HG03521 (cell line): ENCODE data around the gene AHSP.
"Not testable (repeated sequence)": the region's sequence is repeated elsewhere in the genome, so short reads cannot be mapped to it uniquely, and the experiment has no call there.

Source experiments
- ATAC-seq: cut with Tn5 transposase; IDR thresholded peaks from one replicate; pipeline ENCODE4 v1.9.1; 2021; ENCODE audit warnings: mild to moderate bottlenecking, moderate library complexity; ENCODE audit not compliant: unreplicated experiment

The AHSP gene

GRCh38 chr16:31527734-31528274, at the start of gene AHSP:
TSS of gene AHSP (plus strand) at chr16:31527900. CDS start at chr16:31528140, 240 bp downstream.
- no peak for ATAC-seq

- no peak for ATAC-seq
Measured at GRCh38 chr16:31478956-31479355, 48.7 kb upstream of the AHSP start.

- no peak for ATAC-seq
Measured at GRCh38 chr16:31479751-31480150, 47.9 kb upstream of the AHSP start.

- ATAC-seq: no peak
Measured at GRCh38 chr16:31480851-31481536, 46.7 kb upstream of the AHSP start.

- ATAC-seq: no peak
Measured at GRCh38 chr16:31483081-31483480, 44.6 kb upstream of the AHSP start, which contains the start of gene SLC5A2. TSS of gene SLC5A2 (plus strand) at chr16:31483123. CDS start at chr16:31483137, 14 bp downstream.

GRCh38 chr16:31484048-31484447, 43.7 kb upstream of the AHSP start:
- ATAC-seq: not testable (repeated sequence)

GRCh38 chr16:31484491-31485171, 43.1 kb upstream of the AHSP start:
- no peak for ATAC-seq

- ATAC-seq: no peak
Measured at GRCh38 chr16:31485571-31485970, 42.1 kb upstream of the AHSP start.

- ATAC-seq: no peak
Measured at GRCh38 chr16:31486045-31486444, 41.7 kb upstream of the AHSP start.

GRCh38 chr16:31487071-31487719, 40.5 kb upstream of the AHSP start:
- ATAC-seq: no peak

GRCh38 chr16:31487720-31488467, 39.8 kb upstream of the AHSP start:
- ATAC-seq: peak; percentile 73

- no peak for ATAC-seq
Measured at GRCh38 chr16:31488468-31489297, 39.0 kb upstream of the AHSP start.

GRCh38 chr16:31489298-31489564, 38.5 kb upstream of the AHSP start:
- ATAC-seq: no peak

GRCh38 chr16:31489616-31490584, 37.8 kb upstream of the AHSP start:
- ATAC-seq: no peak

GRCh38 chr16:31491778-31492418, 35.8 kb upstream of the AHSP start:
- ATAC-seq: no peak

GRCh38 chr16:31493506-31494125, 34.1 kb upstream of the AHSP start:
- no peak for ATAC-seq

GRCh38 chr16:31496670-31497069, 31.0 kb upstream of the AHSP start:
- ATAC-seq: no peak

GRCh38 chr16:31498493-31498892, 29.2 kb upstream of the AHSP start:
- ATAC-seq: no peak
